HG03135 (cell line): ENCODE measurements around the gene GALNT18.
"Not testable (repeated sequence)": the region's sequence is repeated elsewhere in the genome, so short reads cannot be mapped to it uniquely, and the experiment has no call there.

Experiments used
- ATAC-seq: cut with Tn5 transposase; IDR thresholded peaks from one replicate; pipeline ENCODE4 v1.9.1; 2021; ENCODE audit warnings: mild to moderate bottlenecking, moderate library complexity; ENCODE audit not compliant: unreplicated experiment

The GALNT18 gene

DNA sequence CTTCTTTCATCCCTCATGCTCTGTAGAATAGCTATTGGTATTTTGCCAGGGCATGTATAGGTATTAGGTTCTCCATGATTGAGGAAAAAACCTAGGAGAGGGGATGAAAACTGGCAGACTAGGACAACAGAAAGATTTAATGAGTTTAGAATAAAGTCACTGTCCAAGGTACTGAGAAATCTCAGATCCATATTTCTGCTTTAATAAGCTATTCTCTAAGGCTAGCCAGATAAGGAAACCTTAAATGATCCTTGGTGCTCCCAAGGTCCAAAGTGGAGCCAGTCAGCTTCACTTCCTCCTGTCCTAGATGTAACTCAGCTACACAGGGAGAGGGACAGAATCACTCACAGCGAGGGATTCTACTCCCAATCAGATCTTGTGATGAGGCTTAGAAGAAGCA lies 255.0 kb downstream of the GALNT18 start:
- ATAC-seq = no peak

DNA sequence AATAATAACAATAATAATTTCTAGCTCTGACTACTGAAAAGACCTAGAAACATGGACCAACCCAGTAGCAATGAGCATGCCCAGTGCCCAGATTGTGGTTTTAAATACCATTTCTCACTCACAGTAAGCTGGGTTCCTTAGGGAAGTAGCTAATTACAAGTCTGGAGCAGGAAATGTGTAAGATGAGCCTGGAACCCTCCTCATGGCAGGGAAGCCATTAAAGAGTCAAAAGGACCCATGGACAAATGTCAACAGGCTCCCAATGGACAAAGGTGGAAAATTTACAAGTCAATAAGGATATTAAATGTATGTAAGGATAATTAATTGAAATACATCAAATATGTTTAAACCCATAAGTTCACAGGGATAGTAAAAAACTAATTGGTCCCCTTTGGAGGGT lies 258.1 kb downstream of the GALNT18 start:
- ATAC-seq = no peak

DNA sequence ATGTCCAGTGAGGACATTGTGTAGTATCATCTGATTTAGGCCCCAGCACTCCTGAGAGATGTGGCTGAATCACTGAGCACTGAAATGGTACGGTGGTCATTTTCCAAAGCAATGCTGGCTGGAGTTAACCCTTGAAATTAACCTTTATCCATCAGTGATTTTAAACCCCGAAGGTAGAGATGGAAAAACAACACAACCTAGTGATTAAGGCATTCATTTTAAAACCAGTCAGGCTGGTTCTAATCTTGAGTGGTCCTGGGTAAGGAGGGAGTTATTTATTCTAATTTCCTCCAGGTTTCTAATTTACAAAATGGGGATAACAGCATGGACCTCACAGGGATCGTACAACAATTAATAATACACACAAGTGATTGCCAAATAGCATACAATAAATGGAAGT lies 262.2 kb downstream of the GALNT18 start:
- no peak for ATAC-seq

DNA sequence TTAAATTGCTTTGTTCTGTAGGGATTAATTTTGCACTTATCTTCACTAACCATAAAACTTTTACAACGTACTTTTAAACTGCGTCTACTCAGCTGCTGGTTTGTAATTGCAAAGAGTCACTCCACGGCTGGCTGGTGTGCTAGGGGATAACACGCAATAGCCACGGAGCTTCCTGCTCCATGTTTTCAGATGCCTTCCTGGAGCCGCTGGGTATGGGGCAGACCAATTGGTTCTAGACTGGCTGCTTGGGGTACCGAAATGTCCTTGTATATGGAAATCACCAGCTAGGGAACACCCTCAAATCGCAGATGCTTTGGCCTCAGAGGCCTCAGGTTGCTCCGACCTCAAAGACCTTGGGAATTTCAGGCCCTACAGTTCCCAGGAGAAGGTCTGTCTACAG lies 265.0 kb downstream of the GALNT18 start:
- ATAC-seq = no peak

DNA sequence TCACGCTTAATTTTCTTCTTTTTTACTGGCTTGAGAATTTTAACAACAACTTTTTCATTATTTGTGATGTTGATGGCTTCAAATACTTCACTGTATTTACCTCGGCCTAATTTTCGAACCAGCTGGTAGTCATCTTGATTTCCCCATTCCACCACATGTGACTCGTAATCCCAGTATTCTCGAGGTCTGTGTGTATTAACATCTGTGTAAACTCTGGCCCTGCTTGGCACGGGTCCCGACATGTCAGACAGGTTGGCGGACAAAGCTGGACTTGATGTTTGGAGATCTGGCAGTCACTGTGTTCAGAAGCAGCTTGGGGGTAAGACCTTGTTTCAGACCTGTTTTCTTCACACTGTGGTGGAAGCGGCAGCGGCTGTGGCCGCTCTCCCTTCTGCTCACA lies 268.9 kb downstream of the GALNT18 start, which contains the start of gene CSNK2A3:
CSNK2A3 (minus strand) TSS at position 373 of the 400 bp plus-strand sequence; CDS start at position 242, 131 bp downstream.
- ATAC-seq = not testable (repeated sequence)

DNA sequence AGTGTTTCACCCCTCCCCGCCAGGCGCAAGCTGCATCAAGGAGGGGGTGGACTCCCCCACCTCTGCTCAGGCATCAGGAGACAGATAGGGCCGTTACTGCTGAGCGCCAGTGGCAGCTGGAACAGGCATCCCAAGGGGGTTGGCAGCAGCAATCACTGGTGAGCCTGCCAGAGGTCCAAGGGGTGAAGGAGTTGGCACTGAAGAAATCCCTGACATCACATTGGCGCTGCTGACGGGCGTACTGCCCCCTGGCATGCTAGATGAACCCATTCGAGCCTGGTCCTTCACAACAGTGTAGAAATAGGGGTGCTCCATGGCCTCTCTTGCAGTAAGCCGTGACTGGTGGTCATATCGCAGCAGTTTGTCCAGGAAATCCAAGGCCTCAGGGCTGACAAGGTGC lies 270.0 kb downstream of the GALNT18 start:
- ATAC-seq = not testable (repeated sequence)

DNA sequence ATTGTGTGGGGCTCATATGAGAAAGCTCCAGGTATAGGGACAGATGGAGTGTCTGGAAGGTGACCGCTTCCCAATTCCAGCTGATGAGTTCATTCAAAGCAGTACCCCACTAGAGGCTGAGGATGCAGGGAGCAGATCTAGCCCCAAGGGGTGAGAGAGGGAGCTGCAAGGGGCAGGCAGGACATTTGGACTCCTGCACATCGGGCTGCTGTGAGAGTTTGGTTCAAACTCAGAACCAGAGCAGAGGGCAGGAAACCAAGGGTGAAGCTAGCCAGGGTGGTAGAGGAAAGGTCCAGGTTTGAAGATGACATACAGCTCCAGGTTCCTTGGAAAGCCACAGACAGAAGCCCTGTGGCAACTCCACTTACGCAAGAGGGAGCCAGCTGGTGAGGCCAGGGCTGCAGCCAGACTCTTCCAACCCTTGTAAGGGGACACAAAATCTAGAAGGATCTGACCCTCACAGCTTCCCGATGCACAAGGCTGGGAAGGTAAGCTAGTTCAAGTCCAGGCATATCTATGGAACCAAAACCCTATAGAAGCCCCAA lies 270.7 kb downstream of the GALNT18 start:
- no peak for ATAC-seq

DNA sequence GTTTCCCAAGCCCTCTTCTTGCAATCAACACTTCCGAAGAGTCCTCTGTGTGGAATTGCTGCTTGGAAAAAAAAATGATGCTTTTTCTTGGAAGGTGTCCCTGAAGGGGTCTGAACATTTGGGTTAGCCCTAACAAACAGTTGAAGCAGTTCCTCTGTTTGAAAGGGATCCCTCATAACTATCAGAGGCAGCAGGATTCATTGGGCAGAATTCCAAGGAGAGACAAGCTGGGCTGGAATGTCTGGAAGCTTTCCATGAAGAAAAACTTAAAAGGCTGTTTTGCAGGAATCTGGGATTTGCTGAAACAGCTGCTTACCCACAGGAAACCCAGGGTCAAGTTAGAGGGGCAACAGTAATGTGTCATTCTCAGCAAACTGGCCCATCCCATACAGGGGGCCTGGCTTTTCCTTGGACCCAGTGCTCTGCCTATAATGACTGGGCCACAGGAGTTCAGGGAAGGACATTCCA lies 271.9 kb downstream of the GALNT18 start:
- no peak for ATAC-seq

DNA sequence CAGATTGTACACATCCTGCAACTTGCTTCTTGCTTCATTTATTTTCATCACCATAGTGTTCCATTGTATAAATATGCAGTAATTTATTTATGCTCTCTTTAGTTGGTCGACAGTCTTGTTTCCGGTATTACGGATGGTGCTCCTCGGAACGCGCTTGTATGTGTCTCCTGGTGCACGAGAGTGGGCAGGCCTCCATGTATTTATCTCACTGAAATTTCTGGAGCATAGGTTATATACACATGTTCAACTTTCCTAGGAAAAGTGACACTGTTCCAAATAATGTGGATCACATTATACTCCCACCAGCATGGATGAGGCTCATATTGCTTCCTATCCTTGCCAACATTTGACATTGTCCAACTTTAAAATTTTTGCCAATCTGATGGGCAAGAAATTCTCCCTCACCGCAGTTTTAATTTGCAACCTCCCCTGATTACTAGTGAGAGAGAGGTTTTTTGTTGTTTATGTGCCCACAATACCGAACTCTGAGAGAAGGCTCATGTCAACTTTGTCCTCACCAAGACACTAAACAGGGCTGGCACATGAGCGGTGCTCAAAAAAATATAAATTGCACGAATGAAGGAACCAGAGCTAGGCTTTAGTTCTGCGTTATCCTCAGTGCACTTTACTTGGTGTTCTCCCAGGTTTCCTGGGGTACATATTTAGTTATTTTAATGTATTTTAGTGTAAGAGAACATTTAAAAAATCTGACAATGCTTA lies 272.5 kb downstream of the GALNT18 start:
- no peak for ATAC-seq

DNA sequence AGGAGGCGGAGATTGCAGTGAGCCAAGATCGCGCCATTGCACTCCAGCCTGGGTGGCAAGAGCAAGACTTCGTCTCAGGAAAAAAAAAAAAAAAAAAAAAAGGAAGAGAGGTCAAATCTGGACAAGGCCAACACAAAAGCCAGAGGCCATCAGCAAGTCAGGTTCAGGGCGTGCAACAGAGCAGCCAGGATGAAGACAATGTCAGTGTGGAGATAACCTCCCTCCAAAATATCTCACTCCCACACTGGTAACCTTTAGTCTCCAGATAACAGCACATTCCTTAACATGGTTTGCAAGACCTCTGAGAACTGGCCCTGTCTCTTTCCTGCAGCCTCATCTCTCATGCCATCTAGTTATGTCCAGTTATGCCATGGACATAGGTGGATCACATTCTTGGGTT lies 273.5 kb downstream of the GALNT18 start:
- ATAC-seq = no peak

DNA sequence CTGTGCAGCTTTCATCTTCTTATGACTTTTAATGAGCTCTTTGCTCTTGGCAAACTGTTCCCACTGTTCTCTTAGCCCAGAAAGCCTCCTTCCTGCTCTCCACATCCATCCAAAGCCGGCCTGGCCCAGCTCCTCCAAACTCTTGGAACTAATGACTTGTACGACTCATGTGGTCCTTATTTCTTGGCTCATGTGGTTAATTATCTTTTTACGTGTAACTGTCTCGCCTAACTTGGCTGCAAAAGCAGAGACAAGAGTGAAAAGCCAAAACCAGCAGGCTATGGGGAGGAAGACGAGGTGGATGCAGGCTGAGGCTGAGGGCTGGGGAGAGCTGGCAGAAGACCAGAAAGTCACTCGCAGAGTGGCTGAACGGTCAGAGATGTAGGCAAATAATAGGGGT lies 274.2 kb downstream of the GALNT18 start:
- no peak for ATAC-seq

DNA sequence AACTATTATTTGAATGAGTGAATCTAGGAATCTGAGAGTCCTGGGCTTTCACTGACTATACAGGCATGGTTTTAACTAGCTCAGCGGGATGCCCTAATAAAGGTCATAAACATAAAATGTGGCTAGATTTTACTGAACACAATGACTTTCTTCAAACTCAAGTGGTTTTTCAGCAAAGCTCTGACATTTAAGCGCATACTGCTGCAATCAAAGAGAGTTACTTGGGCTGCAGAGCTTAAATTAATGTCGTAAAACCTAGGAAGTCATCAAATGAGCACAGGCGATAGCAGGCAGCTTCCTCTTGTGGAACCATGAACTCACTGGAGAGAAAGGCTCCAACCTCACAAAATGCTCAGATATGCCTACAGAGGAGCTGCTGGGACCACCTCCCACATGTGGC lies 275.5 kb downstream of the GALNT18 start:
- no peak for ATAC-seq

DNA sequence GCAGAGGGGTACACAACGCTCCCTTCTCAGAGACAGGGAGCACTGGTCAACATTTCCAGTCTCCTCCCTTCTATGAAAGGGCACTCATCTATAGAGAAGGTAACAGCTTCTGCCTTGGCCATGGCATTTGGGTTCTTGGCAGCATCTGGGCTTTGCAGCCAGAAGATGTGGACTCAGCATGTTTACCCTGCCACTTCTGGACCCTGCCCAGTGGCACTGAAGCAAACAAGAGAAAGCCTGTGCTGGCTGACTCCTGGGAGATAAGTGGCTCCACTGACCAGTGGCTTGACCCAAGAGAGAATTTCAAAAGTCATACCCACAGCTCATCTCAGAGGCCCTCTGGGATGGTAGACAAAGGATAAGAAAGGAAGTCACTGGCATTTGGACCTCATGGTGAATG lies 276.7 kb downstream of the GALNT18 start:
- no peak for ATAC-seq

DNA sequence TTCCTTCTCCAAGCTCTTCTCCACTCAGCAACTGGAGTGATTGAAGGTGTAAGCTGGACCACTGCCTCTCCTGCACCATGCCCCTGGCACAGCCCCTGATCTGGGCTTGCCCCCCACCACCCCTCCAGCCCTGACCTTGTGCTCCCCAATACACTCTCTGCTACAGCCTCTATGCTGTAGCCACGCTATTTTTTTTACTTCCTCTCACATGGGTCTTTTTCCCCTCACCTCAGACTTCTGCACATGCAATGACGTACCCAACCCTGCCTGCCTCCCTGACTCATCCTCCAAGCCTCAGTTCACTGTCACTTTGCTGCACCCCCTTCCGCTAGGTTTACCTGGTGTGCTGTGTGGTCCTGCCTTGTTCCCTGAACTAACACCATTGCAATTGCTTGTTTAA lies 277.8 kb downstream of the GALNT18 start:
- ATAC-seq = no peak

DNA sequence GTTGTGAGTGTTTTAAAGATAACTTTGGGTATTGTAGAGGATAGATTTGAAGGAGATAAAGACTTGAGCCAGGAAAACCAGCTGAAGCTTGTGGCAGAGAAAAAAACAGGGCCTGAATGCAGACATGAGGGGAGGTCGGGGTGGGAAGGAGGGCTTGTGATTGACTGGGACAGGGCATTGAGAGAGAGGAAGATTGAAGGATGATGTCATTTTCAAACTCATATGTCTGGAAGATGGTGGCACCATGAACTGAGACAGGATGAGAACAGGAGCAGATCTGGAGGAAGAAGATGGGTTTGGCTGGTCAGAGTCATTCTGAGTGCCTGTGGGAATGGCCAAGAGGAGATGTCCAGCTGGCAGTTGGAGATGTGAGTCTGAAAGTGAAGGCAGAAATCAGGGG lies 283.5 kb downstream of the GALNT18 start:
- no peak for ATAC-seq

DNA sequence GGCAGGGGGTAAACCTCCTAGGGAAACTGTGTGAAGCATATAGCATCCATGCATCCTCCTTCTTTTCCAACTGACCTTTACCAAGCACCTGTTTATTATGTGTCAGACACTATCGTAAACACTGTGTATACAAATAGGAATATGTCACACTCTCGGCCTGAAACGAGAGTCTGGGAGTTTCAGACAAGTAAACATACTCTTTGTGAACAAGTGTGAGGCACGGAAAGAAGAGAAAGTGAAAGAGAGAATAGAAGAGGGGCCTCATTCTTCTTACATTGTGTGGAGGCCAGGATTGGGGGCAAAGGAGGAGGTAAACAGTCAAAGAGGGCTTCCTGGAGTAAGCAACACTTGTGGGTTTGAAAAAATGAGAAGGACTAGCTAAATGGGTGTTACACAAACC lies 285.1 kb downstream of the GALNT18 start:
- ATAC-seq = no peak

DNA sequence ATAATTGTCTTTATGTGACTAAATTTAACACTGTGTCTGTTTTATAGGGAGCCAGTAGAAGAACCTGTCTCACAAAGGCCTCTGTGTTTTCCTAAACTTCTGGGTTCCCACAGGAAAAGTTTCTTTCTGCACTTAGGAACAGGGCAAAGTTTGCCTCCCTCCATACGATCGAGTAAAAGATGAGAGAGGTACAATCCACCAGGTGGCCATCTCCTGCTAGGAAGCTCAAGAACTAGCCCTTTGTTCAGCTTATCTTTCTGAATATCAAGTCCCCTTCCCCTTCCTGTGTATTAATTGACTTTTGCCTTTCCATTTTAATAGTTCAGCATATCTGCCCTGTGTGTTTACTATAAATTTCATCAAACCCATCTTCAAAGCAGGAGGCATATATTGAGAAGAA lies 286.8 kb downstream of the GALNT18 start:
- no peak for ATAC-seq

DNA sequence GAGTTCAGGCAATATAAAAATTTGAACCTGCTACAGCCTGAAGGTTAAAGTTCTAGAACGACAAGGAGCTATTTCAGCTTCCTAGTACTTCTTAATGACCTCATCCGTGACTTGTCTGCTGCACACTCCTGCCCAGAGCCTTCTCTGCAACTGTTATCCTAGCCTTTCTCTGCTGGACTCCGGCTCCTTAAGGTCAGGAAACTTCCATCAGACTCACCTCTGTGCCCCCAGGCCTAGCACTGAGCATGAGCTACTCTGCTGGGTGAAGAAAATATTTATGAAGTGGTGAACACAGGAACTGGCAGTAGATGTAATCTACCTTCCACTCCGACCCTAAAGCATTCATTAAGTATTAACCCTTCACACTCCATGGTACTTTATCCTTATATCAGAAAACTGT lies 287.2 kb downstream of the GALNT18 start:
- ATAC-seq = no peak

DNA sequence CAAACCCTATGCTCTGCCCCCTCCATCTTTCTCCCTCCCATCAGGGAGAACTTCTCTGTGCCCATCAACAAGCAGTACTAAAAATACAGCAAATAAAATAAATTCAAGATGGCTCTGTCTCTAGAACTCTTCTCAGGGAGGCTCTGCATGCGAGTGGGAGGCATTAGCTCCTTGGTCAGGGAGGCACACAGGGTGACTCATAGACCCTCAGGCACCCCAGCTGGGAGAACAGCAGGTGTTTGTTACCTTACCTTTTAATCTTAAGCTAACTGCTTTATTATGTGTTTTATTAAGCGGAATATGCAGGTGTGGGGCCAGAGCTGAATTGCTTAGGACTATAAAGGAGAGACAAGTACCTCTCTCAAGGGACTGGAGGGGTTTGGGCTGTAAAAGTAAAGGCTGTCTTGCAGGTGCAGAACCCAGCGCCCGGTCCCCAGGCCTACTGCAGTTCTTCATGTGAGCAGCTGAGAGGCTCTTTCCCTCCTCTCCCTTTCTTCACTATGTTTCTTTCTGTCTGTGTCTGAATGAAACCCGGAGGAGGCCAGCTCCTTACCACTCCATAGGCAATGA lies 289.6 kb downstream of the GALNT18 start:
- no peak for ATAC-seq

DNA sequence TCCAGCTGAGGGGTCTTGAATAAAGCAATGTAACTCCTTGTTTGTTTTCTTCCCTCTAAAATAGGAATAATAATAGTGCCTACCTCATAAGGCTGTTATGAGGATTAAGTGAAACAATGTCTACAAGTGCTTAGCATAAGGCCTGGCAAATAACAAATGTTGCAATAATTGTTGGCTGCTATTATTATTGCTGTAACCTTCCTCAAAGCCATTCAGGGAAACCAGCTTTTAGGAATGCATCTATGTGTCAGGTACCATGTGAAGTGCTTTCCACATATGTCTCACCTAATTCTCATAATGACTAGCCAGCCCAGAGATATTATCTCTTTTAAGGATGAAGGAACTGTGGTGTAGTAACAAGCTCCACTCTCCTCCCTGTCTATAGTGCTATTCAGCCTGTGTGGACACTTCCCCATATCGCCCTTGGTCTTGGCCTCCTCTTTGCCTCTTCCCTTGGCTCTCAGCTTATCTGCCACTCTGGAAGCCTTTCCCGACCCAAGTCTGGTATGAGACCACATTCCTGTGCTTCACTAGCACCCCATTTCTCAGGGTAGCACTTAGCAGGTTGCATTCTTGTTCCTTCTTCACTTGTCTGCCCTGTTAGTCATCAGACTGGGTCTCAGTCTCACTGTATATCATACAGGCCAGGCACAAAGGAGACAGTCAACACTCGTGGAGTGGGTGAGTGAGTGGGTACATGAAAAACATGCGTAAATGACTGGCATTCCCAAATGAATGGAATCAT lies 292.6 kb downstream of the GALNT18 start:
- ATAC-seq = no peak

DNA sequence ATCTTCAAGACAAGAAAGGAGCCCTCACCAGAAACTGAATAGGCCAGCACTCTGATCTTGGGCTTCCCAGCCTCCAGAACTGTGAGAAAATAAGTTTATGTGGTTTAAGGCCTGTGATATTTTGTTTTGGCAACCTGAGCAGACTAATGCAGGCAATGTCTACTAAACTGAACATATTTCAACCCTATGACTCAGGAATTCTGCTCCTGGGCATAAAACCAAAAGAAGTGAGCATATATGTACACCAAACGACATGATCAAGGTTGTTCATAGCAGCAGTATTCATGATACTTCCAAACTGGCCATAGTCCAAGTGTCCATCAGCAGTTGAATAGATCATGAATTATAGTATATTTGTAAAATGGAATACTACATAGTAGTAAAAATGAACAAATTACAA lies 297.7 kb downstream of the GALNT18 start:
- no peak for ATAC-seq

DNA sequence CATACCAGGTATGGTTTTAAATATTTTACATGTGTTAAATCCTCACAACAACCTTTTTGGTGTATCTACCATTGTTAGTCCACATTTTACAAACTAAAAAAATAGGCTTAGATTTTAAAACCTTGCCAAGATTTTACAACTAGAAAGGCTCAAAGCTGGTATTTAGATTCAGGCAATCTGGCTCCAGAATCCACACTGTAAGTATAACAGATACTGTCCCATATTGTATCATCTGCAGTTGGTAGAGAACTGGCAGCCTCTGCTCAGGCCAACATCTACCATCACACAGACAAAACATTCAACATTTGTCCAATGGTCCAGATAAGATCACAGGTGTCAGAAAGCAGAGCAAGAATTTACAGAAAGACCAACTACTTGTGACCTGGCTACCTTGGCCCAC lies 299.7 kb downstream of the GALNT18 start:
- no peak for ATAC-seq
